Measurements from ENCODE around the gene CIBAR2.

Gene CIBAR2

GRCh38 chr16:85081765-85082164, 30.5 kb downstream of the CIBAR2 start:
- no peak for DNase-seq

GRCh38 chr16:85081038-85081437, 31.2 kb downstream of the CIBAR2 start:
- no peak for DNase-seq

GRCh38 chr16:85079785-85080570, 32.3 kb downstream of the CIBAR2 start:
- DNase-seq: no peak

DNA sequence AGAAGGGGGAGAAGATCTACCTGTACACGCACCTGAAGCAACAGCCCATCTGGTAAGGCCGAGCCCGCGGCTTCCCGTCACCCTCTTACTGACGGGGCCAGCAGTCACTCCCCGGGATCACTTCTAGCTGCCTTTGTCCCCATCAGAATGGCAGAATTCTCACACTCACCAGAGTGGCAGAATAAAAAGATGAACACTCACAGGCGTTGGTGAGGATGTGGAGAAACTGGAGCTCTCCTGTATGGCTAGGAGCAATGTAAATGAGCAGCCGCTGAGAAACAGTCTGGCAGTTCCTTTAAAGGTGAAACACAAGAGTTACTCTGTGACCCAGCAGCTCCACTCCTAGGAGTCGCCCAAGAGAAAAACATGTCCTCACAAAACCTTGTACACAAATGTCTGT, 33.3 kb downstream of the CIBAR2 start:
- DNase-seq: no peak

DNA sequence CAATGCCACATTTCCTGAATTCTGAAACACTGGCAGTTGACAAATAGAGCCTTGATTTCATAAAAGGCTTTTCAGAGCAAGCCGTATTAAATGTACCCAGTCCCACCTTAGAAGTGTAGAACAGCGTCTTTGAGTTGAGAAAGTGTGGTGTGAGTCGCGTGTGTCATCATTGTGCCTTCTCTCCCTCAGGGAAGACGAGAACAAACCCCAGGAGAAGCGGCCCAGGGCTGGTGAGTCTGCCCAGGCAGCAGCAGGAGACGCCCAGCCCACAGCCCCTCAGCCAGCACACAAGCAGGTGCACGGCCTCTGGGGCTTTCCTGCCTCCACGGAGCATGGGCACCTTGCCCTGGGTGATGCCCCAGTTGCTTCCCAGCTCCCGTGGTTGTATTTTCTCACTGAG, 34.0 kb downstream of the CIBAR2 start:
- no peak for DNase-seq

- DNase-seq: no peak
Observed at GRCh38 chr16:85077576-85078125, 34.6 kb downstream of the CIBAR2 start.

GRCh38 chr16:85077039-85077438, 35.2 kb downstream of the CIBAR2 start:
- DNase-seq: no peak

GRCh38 chr16:85075236-85075924, 36.9 kb downstream of the CIBAR2 start:
- no peak for DNase-seq

GRCh38 chr16:85074225-85074914, 37.9 kb downstream of the CIBAR2 start:
- DNase-seq: no peak

DNA sequence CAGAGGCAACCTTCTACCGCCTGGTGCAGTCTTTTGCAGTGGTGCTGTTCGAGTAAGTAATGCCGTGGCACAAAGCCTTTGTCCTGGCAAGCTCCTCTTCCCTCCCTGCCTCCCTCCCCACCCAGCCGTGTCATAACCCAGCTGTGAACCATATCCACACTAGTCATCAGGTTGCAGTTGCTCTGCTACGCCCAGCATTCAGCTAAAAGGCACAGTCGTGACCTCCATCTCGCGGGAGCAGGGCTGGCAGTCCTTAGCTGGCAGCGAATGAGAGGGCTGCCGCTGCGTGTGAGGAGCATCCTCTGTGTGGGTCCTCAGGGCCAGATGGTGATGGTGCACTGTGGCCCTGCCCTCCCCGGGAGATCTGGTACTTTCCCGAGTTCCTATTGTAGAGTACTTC, 39.3 kb downstream of the CIBAR2 start:
- no peak for DNase-seq

DNA sequence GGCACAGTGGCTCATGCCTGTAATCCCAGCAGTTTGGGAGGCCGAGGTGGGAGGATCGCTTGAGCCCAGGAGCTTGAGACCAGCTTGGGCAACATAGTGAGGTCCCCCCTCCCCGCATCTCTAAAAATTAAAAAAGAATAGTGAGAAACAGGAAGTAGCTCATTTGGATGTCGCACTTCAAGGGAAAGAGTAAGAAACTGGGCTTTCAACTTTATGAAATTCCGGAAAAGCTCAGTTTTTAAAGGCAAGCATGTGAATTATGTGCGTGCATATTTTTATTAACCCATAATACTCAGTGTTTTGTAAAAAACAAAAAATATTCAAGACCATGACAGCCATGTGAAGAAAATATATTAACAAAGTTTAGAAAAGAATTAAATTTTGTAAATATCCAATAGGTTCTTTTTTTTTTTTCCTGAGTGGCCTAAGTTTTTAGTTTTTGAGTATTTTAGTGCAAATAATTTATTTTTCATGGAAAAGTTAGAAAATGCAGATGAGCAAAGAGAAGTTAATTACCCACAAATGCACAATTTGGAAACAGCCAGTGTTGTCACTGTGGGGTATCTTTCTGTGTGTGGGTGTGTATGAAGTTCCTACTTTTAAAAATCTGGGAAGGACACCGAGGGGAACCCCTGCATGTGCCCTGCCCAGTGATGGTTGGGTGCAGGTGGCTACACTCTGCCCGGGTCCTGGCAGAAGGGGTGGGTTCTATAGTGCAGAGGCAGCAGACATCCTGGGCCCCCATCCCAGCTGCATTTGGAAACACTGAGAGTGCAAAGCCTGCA, 40.0 kb downstream of the CIBAR2 start:
- DNase-seq: no peak

DNA sequence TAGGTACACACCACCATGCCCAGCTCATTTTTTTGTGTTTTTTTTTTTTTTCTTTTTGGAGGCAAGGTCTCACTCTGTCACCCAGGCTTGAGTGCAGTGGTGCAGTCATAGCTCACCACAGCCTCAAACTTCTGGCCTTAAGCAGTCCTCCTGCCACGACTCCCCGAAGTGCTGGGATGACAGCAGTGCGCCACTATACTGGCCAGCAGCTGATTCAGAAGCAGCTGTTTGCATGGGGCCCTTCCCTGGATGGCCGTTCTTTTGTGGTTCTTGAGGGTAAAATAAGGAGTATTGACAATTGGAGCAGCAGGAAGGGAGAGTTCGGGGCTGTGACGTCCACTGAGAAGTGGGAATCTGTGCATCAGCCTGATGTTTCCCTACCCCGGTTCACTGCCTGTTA, 43.1 kb downstream of the CIBAR2 start:
- no peak for DNase-seq

GRCh38 chr16:85068746-85069145, 43.5 kb downstream of the CIBAR2 start:
- DNase-seq: no peak

DNA sequence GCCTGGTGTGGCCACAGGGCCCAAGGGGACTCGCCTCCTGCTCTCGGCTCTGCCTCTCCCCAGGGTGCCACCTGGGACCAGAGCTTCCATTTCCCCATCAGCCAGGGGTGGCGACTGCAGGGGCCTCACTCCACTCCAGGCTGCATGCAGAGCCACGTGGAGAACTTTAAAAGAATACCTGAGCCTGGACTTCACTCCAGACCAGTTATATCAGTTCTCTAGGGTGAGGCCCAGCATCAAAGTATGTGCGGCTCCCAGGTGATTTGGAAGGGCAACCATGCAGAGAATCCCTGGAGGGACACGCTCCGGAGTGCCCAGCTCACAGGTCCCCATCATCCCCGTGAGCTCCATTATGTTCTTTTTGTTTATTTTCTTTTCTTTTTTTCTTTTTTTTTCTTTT, 44.8 kb downstream of the CIBAR2 start:
- DNase-seq: no peak

DNA sequence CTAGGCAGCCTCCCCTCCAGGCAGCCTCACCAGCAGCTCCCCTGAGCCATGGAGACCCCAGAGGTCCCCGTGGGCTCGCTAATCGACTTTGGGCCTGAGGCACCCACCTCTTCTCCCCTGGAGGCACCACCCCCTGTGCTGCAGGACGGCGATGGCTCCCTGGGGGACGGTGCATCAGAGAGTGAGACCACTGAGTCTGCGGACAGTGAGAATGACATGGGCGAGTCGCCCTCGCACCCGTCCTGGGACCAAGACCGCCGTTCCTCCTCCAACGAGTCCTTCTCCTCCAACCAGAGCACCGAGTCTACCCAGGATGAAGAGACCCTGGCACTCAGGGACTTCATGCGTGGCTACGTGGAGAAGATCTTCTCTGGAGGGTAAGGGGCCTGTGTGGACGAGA, 45.2 kb downstream of the CIBAR2 start:
- DNase-seq: no peak

DNA sequence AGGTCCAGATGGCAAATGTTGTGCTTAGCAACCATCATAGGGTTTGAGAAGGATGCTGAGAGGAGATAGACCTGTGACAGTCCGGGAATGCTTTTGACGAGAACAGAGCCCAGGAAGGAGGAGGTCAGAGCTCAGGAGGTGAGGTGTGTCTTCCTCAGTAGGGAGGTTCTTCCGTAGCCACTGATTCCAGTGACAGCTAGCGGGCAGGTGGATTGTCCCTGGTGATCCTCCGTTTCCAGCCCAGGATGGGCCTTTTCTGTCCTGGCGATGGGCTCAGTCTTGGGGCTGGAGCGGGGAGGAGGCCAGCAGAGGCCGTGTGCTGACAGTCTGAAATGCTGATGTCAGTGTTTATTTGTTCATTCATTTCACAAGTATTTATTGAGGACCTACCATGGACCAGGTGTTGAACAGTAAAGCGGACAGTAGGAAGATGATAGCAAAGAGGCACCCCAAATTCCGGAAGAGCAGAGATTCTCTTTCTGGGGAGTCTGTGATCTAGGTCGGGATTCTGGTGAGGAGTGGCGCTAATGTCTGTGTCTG, 45.9 kb downstream of the CIBAR2 start:
- DNase-seq: no peak

DNA sequence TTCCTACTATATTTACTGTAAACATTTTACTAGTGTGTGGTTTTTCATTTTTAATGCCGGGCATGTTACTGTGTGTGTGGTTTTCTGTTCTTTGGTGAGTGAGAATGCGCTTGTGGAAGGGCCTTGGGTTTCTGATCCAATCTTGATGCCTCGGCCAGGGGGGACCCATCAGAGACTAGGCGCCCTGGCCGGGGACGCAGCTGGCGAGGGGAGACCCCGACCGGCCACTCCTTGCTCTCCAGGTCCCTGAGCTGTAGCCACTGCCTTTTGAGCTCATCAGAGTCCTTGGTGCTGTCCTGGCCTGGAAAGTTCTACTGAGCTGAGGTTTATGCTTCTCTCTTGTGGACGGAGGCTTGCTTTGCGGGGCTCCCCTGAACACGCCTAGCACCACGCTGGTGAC, 47.2 kb downstream of the CIBAR2 start:
- no peak for DNase-seq

DNA sequence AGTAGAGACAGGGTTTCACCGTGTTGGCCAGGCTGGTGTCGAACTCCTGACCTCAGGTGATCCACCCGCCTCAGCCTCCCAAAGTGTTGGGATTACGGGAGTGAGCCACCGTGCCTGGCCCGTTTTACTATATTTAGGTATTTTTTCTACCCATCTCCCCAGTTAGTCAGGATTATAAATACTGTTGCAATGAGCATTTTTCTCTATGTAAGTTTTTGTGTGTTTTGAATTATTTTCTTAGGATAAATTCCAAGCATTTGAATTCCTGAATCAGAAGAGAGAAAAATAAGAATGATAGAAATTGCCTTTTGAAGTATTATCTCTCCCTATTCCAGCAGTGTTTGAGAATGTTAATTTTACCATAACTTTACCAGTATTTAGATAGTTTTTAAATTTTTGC, 48.1 kb downstream of the CIBAR2 start:
- DNase-seq: no peak

DNA sequence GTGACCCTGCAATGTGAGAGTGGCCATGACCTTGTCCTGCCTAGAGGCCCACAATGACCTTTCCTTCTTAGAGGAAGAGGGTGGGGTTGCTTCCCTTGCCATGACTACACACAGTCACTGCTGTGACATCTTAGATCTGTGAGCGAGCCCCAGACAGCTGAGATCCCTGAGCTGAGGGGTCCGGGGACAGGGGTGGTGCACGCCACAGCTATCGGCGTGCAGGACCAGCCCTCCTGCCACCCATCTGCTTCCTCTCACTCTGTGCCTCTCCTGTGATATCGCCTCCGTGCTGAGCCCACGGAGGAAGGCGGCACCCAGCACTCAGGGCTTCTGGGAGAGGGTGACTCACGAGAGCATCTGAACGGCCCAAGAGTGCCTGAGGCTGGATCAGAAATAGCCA, 49.4 kb downstream of the CIBAR2 start:
- no peak for DNase-seq

GRCh38 chr16:85062323-85062722, 49.9 kb downstream of the CIBAR2 start:
- DNase-seq: no peak

DNA sequence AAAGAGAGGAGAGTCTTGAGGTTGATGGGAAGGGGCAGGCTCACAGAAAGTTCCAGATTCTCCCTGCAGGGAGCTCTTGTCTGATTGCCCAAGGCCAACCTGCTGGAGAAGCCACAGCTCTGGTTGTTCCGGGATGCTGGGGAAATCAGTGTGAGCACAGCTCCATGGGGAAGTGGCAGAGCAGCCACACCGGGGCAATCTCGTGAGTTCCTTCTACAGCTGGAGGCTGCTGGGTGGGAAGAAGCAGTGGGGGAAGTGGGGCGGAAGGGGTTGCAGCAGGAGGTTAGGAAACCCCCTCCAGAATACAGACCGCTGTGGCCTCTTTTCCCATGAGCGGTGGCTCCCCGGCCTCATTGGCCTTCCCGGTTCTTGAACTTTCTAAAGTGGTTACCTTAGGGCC, 50.7 kb downstream of the CIBAR2 start:
- DNase-seq: no peak

DNA sequence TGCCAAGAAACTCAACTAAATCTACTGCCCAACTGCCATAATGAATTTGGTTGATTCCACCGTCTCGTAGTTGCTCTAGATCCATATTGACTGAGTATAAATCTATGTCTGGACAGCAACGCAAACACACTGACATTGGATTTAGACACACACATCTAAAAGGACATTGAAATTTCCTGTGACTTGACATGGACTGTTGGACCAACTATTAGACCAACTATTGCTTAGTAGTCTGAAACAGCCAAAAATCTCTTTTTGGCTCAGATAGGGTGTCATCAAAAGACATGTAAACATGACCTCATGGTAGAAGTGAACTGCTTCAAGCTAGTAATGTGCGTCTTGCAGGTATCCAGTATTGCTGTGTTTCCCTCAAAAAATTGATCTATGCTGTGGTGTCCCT, 53.4 kb downstream of the CIBAR2 start:
- DNase-seq: no peak

- peak; percentile 52 to 86 for DNase-seq
Observed at GRCh38 chr16:85057948-85058347, 54.3 kb downstream of the CIBAR2 start.
